D721Med (cell line): ENCODE measurements around the gene SLC7A1.

Experiments
- DNase-seq: peaks from one replicate; pipeline ENCODE4 v3.0.0; 2011; ENCODE audit warnings: low spot score; ENCODE audit not compliant: insufficient read length
- FAIRE-seq: peaks from 2 replicates; lab custom pipeline; 2011; peaks lifted over from hg19 to GRCh38; lab: Jason Lieb, UNC
- CTCF ChIP-seq: IDR thresholded peaks from 2 replicates; pipeline ENCODE4 v1.5.1; 2012; ENCODE audit warnings: mild to moderate bottlenecking, control low read depth; ENCODE audit not compliant: insufficient read depth; ENCODE audit errors: missing control alignments

Gene SLC7A1

DNA sequence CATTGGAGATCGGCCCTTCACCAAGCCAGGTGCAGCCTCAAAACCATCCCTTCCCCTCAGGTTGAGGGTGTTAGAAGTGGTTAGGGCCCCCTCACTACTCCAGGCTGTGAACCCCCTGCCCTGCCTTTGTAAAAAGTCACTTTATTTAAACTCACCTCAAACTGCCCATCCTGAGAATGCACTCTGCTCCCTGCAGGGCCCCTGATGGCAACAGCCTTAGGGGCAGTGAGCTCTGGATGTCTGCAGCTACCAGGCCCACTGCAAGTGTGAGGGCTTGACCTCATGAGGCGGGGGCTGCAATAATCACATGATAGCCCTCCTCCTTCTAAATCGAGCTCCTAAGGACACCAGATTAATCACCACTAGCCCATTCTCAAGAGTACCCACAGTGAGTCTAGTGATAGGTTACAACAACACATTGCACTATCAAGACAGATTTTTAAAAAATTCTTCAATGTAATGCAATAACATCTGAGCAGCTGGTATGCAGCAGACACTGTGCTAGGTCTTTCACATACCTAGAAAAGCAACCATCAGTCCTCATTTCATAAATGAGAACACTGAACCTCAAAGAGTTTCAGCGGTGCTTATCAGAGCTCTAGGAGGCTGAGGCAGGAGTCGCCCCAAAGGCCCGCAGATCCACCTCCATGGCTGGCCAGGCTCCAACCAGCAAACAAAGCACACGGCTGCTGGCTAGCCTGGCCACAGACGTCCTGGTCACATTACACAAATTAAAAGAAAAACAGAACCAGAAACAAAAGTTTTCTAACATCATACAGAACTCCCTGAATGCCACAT, 26.0 kb downstream of the SLC7A1 start:
- FAIRE-seq (no peak), DNase-seq (no peak)

DNA sequence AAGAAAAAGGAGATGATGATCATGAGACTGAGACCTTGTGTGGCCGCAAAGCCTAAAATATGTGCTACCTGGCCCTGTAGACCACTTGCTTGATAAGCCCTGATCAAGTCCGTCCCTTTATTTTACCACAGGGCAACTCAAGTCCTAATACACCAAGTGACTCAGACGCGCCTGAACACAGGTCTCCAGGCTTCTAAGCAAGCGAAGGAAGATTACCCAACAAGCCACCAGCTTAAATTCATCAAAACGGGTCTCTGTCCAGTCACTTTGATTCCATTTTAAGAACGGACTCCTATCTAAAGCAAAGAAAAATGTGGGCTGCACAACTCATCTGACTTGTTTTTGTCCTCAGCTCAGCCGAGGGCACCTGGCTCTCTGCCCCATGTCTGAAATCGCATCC, 26.8 kb downstream of the SLC7A1 start:
- no peak for DNase-seq
- no peak for FAIRE-seq
- no peak for TF ChIP-seq CTCF

More for the DNA sequence above, 26.0 kb downstream of the SLC7A1 start:
- no peak for TF ChIP-seq CTCF

GRCh38 chr13:29567411-29567810, 28.1 kb downstream of the SLC7A1 start:
- no peak for TF ChIP-seq CTCF
- FAIRE-seq = no peak
- no peak for DNase-seq

- no peak for FAIRE-seq
- no peak for TF ChIP-seq CTCF
Observed at GRCh38 chr13:29566206-29566605, 29.3 kb downstream of the SLC7A1 start.

DNA sequence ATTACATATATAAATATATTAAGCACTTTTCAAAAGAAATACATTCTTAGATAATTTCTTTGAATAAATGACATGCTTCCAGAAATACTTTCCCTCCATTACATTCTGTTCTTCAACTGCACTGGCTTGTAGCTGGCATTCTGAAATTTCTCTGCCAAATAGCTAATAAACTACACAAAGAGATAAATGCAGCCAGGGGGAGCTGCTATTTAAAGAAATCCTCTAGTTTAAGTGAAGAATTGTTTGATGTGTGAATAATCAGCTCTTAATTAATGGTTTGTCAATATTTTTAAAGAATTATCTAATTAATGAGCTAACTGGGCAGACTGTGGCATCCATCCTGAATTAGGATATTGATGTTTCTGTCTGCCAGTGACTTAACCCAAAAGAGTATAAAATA, 30.7 kb downstream of the SLC7A1 start:
- no peak for FAIRE-seq

More at GRCh38 chr13:29566206-29566605, 29.3 kb downstream of the SLC7A1 start:
- DNase-seq = no peak

GRCh38 chr13:29564373-29564772, 31.1 kb downstream of the SLC7A1 start:
- TF ChIP-seq CTCF = no peak
- DNase-seq (no peak), FAIRE-seq (no peak)

More for the DNA sequence above, 30.7 kb downstream of the SLC7A1 start:
- TF ChIP-seq CTCF = peak; percentile 13
- no peak for DNase-seq

DNA sequence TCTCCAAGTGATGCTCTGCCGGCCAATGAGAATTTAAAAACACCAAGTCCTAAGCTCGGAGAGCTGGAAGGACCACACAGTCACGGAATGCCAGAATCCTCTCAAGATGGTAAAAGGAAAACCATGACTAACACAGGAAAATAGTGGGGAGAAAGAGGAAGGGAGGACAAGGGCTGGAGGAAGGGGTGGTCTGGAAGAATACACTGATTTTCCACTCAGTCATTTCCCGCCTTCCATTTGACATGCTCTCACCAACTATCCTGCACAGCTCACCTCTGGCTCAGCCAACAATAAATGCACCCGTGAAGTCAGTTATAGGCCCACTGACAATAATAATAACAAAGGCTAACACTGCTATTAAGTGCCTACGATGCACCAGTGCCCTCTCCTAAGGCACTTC, 31.5 kb downstream of the SLC7A1 start:
- no peak for FAIRE-seq
- DNase-seq = no peak
- TF ChIP-seq CTCF = no peak
